ENCODE results near the gene RND2.

Gene RND2

DNA sequence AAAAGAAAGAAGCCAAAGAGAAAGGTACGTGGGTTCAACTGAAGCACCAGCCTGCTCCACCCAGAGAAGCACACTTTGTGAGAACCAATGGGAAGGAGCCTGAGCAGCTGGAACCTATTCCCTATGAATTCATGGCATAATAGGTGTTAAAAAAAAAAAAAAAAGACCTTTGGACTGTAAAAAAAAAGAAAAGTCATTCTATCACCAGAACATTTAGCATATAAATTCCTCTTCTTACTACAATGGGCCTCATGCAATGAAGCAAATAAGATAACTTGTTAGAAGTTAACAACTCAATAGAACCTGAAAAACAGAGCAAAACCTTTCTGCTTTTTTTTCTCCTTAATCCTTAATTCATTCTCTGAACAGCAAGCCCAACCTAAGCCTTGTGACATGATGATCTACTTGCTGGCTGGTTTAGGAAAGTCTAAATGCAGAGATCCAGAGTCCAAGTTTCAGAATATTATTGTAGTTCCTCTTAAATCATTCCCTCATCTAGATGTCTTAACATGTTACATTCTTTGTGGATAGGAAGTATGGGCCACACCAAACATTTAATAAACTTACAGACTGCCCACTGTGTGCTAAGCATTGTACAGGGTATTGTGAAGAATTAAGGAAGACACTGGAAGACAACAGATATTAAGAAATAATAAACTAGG, 54.7 kb downstream of the RND2 start:
- no peak for DNase-seq (ENCODE audit: low spot score)
